Endothelial cell of umbilical vein (primary cell): ENCODE results near the gene TMCO2. TPM values are rescaled to one million over a fixed set of nuclear protein-coding genes. Genes with fewer than 3 reads are reported as not detected.

Experiments
- BruUV-seq: library from RNA; stranded (reverse); fragments of 400-500 nt; replicated peaks from 2 replicates; lab custom pipeline; 2021; lab: Mats Ljungman, UMichigan
- CTCF ChIA-PET: fragments of 300-600, 350-600 bp; sonication (Branson Sonifier 250); formaldehyde crosslinking; loops from one replicate; lab custom pipeline; 2021; ENCODE audit warnings: antibody characterized with exemption, inconsistent platforms; lab: Charles Lee
- POLR2A ChIA-PET: fragments of 300-600, 350-600 bp; sonication (Branson Sonifier 250); formaldehyde crosslinking; loops from one replicate; lab custom pipeline; 2021; ENCODE audit warnings: antibody characterized with exemption, inconsistent platforms; lab: Charles Lee
- DNase-seq: peaks from one replicate; pipeline ENCODE4 v3.0.0-alpha.2; 2011; ENCODE audit warnings: low read depth, low spot score
- FAIRE-seq: peaks from 2 replicates; lab custom pipeline; 2011; peaks lifted over from hg19 to GRCh38; lab: Jason Lieb, UNC
- H2AFZ ChIP-seq: 2 replicates; pipeline ENCODE4 v1.6.0; 2012; ENCODE audit warnings: low read depth, low read length, control low read depth, inconsistent platforms
- H3K27ac ChIP-seq: 2 replicates; pipeline ENCODE4 v1.5.1; 2011; ENCODE audit warnings: low read depth, mild to moderate bottlenecking, control low read depth, low read length, moderate library complexity; ENCODE audit not compliant: insufficient read depth
- H3K27me3 ChIP-seq, 2 experiments: 2 replicates each; pipeline versions ENCODE4 v1.6.0 to v1.6.1; 2011; ENCODE audit warnings: low read length in 2 of 2, mixed read lengths in 1 of 2; ENCODE audit not compliant: control insufficient read depth in 2 of 2, insufficient read depth in 2 of 2
- H3K36me3 ChIP-seq, 2 experiments: 2 replicates in 1 of 2; 3 replicates in 1 of 2; pipeline ENCODE4 v1.5.1; 2011; ENCODE audit warnings: low read length in 2 of 2, mild to moderate bottlenecking in 1 of 2, moderate library complexity in 1 of 2; ENCODE audit not compliant: control insufficient read depth in 2 of 2, insufficient read depth in 2 of 2; ENCODE audit errors: extremely low read depth in 1 of 2
- H3K4me1 ChIP-seq: 3 replicates; pipeline ENCODE4 v1.5.1; 2011; ENCODE audit warnings: mild to moderate bottlenecking, low read length; ENCODE audit not compliant: control insufficient read depth, insufficient read depth; ENCODE audit errors: extremely low read depth
- H3K4me2 ChIP-seq: 2 replicates; pipeline ENCODE4 v1.6.1; 2011; ENCODE audit warnings: low read length, control low read depth, mixed read lengths; ENCODE audit not compliant: insufficient read depth
- H3K4me3 ChIP-seq, 3 experiments: fragments of 200-600 bp in 1 of 3; sonication (generic), shearing (Covaris generic) in 1 of 3; replicated peaks in 1 of 3; 2 replicates each; pipeline ENCODE4 v1.5.1; 2011 to 2016; ENCODE audit warnings: control low read depth in 3 of 3, low read length in 3 of 3, mild to moderate bottlenecking in 2 of 3, inconsistent platforms in 1 of 3, low read depth in 1 of 3, moderate library complexity in 1 of 3; ENCODE audit not compliant: insufficient read depth in 1 of 3
- H3K79me2 ChIP-seq: 2 replicates; pipeline ENCODE4 v1.6.0; 2012; ENCODE audit warnings: low read length, inconsistent platforms; ENCODE audit not compliant: control insufficient read depth, insufficient read depth
- H3K9ac ChIP-seq: replicated peaks from 2 replicates; pipeline ENCODE3; 2011; ENCODE audit warnings: low read length, control low read depth; ENCODE audit not compliant: insufficient read depth; ENCODE audit errors: extremely low read depth
- H3K9me1 ChIP-seq: replicated peaks from 3 replicates; pipeline ENCODE4 v1.6.0; 2011; ENCODE audit warnings: mild to moderate bottlenecking, low read length; ENCODE audit not compliant: control insufficient read depth, insufficient read depth; ENCODE audit errors: extremely low read depth
- H3K9me3 ChIP-seq: replicated peaks from 2 replicates; pipeline ENCODE4 v1.5.1; 2012; ENCODE audit warnings: low read length, inconsistent platforms; ENCODE audit not compliant: control insufficient read depth, insufficient read depth
- H4K20me1 ChIP-seq: replicated peaks from 2 replicates; pipeline ENCODE3; 2011; ENCODE audit warnings: mild to moderate bottlenecking, low read length; ENCODE audit not compliant: control insufficient read depth, insufficient read depth; ENCODE audit errors: extremely low read depth
- EZH2 ChIP-seq: IDR thresholded peaks from 2 replicates; pipeline ENCODE4 v1.6.1; 2012; ENCODE audit warnings: borderline replicate concordance, low read depth, mild to moderate bottlenecking, moderate library complexity, low read length, inconsistent platforms; ENCODE audit not compliant: severe bottlenecking
- FOS ChIP-seq: IDR thresholded peaks from 2 replicates; pipeline ENCODE4 v1.6.1; 2011; ENCODE audit warnings: mild to moderate bottlenecking, low read length, moderate library complexity, borderline replicate concordance; ENCODE audit not compliant: insufficient read depth
- GATA2 ChIP-seq: IDR thresholded peaks from 2 replicates; pipeline ENCODE4 v1.7.0; 2011; ENCODE audit warnings: low read depth, mild to moderate bottlenecking, moderate library complexity, mixed read lengths, low read length; ENCODE audit not compliant: insufficient read length, insufficient read depth
- JUN ChIP-seq: IDR thresholded peaks from 2 replicates; pipeline ENCODE4 v1.6.1; 2011; ENCODE audit warnings: borderline replicate concordance, low read depth; ENCODE audit not compliant: insufficient read length, insufficient read depth
- MYC ChIP-seq: IDR thresholded peaks from one replicate; pipeline ENCODE4 v1.6.1; 2011; ENCODE audit warnings: mild to moderate bottlenecking, low read depth, low read length
- POLR2A ChIP-seq: IDR thresholded peaks from 2 replicates; pipeline ENCODE4 v1.6.1; 2012; ENCODE audit warnings: low read depth, mild to moderate bottlenecking, control low read depth, low read length
- POLR2AphosphoS5 ChIP-seq: IDR thresholded peaks from 2 replicates; pipeline ENCODE4 v1.6.1; 2012; ENCODE audit warnings: low read depth, mild to moderate bottlenecking, control low read depth, low read length, moderate library complexity; ENCODE audit not compliant: insufficient read depth
- dilution Hi-C: fragments of 300-500 bp; cut with MboI; formaldehyde crosslinking; loops from one replicate; pipeline ENCODE4 v1.15.0; 2019; ENCODE audit warnings: low sequenced_read_pairs; ENCODE audit not compliant: extremely low pct_ligation_motif_present
- intact Hi-C: fragments of 100-400 bp; cut with micrococcal nuclease; formaldehyde crosslinking; loops from one replicate; pipeline ENCODE4 v1.10.0; 2022
- polyA plus RNA-seq, 4 experiments: library from polyadenylated mRNA; depleted of rRNA in 3 of 4; stranded (reverse) in 3 of 4; unstranded in 1 of 4; fragments of >200 nt; gene quantifications; 2 replicates each; pipeline versions ENCODE4 v1.2.1 to v1.2.3, GENCODE V29; 2011 to 2012; ENCODE audit warnings: missing spikeins in 1 of 4
- total RNA-seq: library from RNA; stranded (reverse); gene quantifications from 2 replicates; pipeline ENCODE4 v1.2.3, GENCODE V29; 2021
- TF ChIP-seq, protein P1 (sequence below): IDR thresholded peaks from 2 replicates; pipeline ENCODE4 v1.6.1; 2011; ENCODE audit not compliant: insufficient read depth, insufficient read length
- TF ChIP-seq, protein P2 (sequence below), 2 donors: IDR thresholded peaks; 1 replicate in 1 of 2; 2 replicates in 1 of 2; pipeline ENCODE4 v1.5.1; 2011; ENCODE audit warnings: low read length in 2 of 2, mild to moderate bottlenecking in 2 of 2, moderate library complexity in 2 of 2, control low read depth in 1 of 2, inconsistent platforms in 1 of 2, low read depth in 1 of 2; ENCODE audit not compliant: insufficient read depth in 1 of 2; ENCODE audit errors: extremely low read depth in 1 of 2

Gene TMCO2
- total and polyA plus RNA-seq, 2 donors (not counting 3 experiments of a cell fraction or from before 2014, with no cell fraction given), result not detected

DNA sequence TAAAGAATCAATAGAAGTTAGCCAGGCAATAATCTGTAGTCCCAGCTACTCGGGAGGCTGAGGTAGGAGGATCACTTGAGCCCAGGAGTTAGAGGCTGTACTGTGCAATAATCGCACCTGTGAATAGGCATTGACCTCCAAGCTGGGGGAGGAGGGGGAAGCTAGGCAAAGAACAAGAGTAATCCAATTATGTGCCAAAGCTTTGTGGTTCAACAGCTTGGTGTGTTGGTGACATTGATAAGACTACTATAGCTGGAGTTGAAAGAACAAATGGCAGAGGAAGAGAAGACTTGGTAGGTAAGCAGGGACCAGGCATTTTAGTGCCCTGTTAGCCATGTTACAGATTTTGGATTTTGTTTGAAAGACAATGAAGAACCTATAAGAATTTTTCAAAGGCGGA is 2.1 kb upstream of the TMCO2 start:
- TF ChIP-seq, protein P1, sequence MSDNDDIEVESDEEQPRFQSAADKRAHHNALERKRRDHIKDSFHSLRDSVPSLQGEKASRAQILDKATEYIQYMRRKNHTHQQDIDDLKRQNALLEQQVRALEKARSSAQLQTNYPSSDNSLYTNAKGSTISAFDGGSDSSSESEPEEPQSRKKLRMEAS, result no peak
- TF ChIP-seq POLR2AphosphoS5, result no peak
- no peak for TF ChIP-seq FOS
- no peak for TF ChIP-seq GATA2
- no peak for TF ChIP-seq JUN
- TF ChIP-seq EZH2, result no peak
- TF ChIP-seq, protein P2, sequence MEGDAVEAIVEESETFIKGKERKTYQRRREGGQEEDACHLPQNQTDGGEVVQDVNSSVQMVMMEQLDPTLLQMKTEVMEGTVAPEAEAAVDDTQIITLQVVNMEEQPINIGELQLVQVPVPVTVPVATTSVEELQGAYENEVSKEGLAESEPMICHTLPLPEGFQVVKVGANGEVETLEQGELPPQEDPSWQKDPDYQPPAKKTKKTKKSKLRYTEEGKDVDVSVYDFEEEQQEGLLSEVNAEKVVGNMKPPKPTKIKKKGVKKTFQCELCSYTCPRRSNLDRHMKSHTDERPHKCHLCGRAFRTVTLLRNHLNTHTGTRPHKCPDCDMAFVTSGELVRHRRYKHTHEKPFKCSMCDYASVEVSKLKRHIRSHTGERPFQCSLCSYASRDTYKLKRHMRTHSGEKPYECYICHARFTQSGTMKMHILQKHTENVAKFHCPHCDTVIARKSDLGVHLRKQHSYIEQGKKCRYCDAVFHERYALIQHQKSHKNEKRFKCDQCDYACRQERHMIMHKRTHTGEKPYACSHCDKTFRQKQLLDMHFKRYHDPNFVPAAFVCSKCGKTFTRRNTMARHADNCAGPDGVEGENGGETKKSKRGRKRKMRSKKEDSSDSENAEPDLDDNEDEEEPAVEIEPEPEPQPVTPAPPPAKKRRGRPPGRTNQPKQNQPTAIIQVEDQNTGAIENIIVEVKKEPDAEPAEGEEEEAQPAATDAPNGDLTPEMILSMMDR (IDR thresholded peaks at IDR 0.05; ENCODE audit: extremely low read depth in 1 of 2, insufficient read depth in 1 of 2, low read depth in 1 of 2, low read length in 2 of 2), result no peak
- no peak for TF ChIP-seq MYC
- no peak for TF ChIP-seq POLR2A
- FAIRE-seq (no peak), DNase-seq (no peak)
- Histone ChIP-seq H3K4me1 (peaks cover 31% of the 10 kb centered on the region), H3K4me2 (no peak overlapping the region), H2AFZ (no peak overlapping the region), H3K4me3 (no peak overlapping the region), H3K27ac (no peak overlapping the region), H3K9me1 (no peaks in the 10 kb centered on the region), H3K9me3 (no peaks in the 10 kb centered on the region), H4K20me1 (no peaks in the 10 kb centered on the region), H3K9ac (no peak overlapping the region), H3K36me3 (no peaks in the 10 kb centered on the region), H3K27me3 (no peaks in the 10 kb centered on the region), H3K79me2 (no peaks in the 10 kb centered on the region)
- ChIA-PET CTCF (no interaction called here), POLR2A (no interaction called here)
- intact Hi-C loops, result no loop called here
- dilution Hi-C loops, result no loop called here
- BruUV-seq, result no TSS peak
